Measurements from ENCODE around the gene RAP1GAP. TPM values are rescaled to one million over a fixed set of nuclear protein-coding genes. Genes with fewer than 3 reads are reported as not detected.

RAP1GAP gene
- total RNA-seq, 2 experiments from 2014 or later: not detected

DNA sequence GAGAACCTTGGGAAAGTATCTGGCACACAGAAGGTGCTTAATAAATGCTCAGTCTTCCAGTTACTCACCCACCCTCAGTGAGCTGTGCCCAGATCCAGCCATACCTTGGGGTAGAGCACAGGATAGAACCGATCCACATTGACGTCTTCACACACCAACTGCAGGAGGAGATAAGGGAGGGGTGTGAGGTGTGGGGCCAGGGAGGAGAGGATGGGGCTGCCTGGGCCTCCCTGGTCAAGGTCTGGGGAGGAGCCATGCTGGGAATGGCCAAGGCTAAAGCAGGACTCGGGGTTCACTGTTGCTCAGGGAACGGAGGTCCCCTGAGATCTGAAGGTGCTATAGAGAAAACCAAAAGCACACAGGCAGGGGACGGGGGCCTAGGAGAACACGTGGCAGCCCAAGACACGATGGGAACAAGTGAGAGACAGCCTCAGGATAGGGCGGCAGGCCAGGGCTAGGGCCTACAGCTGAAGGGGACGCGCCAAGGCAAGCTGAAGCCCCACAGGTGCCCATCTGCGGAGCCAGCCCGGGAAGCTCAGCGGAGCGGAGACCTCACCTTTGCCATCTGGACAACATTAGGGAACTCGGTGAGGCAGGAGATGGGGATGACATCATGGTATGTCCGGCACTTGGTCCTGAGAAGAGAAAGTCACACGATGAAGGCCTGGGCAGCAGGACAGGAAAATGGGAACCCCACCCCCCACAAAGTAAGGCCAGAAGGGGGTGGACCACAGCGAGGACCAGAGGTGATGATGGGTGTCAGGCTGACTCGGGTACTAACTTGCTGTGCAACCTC is 55.9 kb downstream of the RAP1GAP start:
- BruUV-seq (replicated peaks): no TSS peak
- no peaks in the 10 kb centered on the region for H3K79me2 ChIP-seq (ENCODE audit: insufficient read depth, low read depth, low read length)
- POLR2A ChIA-PET: interaction anchor here (0.6 kb wide), 1 partner anchor 1118 kb away, joined by 3 read pairs; no protein-coding TSS in a partner anchor
- intact Hi-C loops (cut with micrococcal nuclease; ENCODE audit: unreplicated experiment): no loop called here
- no peaks in the 10 kb centered on the region for H3K9me2 ChIP-seq (ENCODE audit: insufficient read depth, low read length)
- H3K4me3 ChIP-seq (ENCODE audit: low read depth, low read length, poor library complexity, severe bottlenecking): no peak overlapping the region
- H3K36me3 ChIP-seq (ENCODE audit: insufficient read depth, low read length): no peaks in the 10 kb centered on the region
- CTCF ChIA-PET (ENCODE audit: unreplicated experiment): no interaction called here
- no peaks in the 10 kb centered on the region for H4K20me1 ChIP-seq (ENCODE audit: insufficient read depth, low read length)
- H3K4me2 ChIP-seq (ENCODE audit: low read length): no peak overlapping the region
- no peaks in the 10 kb centered on the region for H3K9me3 ChIP-seq (ENCODE audit: low read length)
- no peaks in the 10 kb centered on the region for H3K4me1 ChIP-seq (ENCODE audit: insufficient read depth, low read length, poor library complexity, severe bottlenecking)
- TF ChIP-seq EZH2phosphoT487 (IDR thresholded peaks at IDR 0.05; ENCODE audit: borderline replicate concordance, low read depth, low read length): no peak
- TF ChIP-seq, protein P1, sequence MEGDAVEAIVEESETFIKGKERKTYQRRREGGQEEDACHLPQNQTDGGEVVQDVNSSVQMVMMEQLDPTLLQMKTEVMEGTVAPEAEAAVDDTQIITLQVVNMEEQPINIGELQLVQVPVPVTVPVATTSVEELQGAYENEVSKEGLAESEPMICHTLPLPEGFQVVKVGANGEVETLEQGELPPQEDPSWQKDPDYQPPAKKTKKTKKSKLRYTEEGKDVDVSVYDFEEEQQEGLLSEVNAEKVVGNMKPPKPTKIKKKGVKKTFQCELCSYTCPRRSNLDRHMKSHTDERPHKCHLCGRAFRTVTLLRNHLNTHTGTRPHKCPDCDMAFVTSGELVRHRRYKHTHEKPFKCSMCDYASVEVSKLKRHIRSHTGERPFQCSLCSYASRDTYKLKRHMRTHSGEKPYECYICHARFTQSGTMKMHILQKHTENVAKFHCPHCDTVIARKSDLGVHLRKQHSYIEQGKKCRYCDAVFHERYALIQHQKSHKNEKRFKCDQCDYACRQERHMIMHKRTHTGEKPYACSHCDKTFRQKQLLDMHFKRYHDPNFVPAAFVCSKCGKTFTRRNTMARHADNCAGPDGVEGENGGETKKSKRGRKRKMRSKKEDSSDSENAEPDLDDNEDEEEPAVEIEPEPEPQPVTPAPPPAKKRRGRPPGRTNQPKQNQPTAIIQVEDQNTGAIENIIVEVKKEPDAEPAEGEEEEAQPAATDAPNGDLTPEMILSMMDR (conservative IDR thresholded peaks at IDR 0.05; ENCODE audit: low read length): no peak
- DNase-seq (ENCODE audit: low spot score): no peak
- H3K27ac ChIP-seq (ENCODE audit: low read depth, low read length, poor library complexity, severe bottlenecking): no peak overlapping the region
- H2AFZ ChIP-seq (ENCODE audit: low read length): no peak overlapping the region

DNA sequence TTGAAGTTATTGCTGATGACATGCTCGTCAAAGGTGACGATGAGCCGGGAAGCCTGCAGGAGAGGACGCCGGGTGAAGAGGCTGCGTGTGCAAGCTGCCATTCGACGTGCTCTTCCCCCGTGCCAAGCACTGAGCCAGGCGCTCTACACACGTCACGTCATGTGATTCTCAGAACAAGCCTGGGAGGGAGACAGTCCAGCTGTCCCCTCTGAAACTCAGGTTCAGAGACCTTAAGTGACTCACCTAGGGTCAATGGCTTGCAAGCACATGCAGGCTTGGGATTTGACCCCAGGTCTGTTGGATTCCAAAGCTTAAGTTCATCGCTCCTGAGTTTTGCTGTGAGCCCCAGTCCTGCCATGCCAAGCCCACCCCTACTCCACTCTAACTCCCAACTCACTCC is 57.1 kb downstream of the RAP1GAP start:
- no peaks in the 10 kb centered on the region for H3K79me2 ChIP-seq (ENCODE audit: insufficient read depth, low read depth, low read length)
- H3K4me1 ChIP-seq (ENCODE audit: insufficient read depth, low read length, poor library complexity, severe bottlenecking): peaks cover 6% of the 10 kb centered on the region
- BruUV-seq (replicated peaks): no TSS peak
- H3K27ac ChIP-seq (ENCODE audit: low read depth, low read length, poor library complexity, severe bottlenecking): no peak overlapping the region
- CTCF ChIA-PET (ENCODE audit: unreplicated experiment): no interaction called here
- no peaks in the 10 kb centered on the region for H3K9me2 ChIP-seq (ENCODE audit: insufficient read depth, low read length)
- H3K4me3 ChIP-seq (ENCODE audit: low read depth, low read length, poor library complexity, severe bottlenecking): no peak overlapping the region
- H3K36me3 ChIP-seq (ENCODE audit: insufficient read depth, low read length): no peaks in the 10 kb centered on the region
- TF ChIP-seq, protein P1 (conservative IDR thresholded peaks at IDR 0.05; ENCODE audit: low read length): no peak
- no peak for TF ChIP-seq EZH2phosphoT487 (IDR thresholded peaks at IDR 0.05; ENCODE audit: borderline replicate concordance, low read depth, low read length)
- no peak overlapping the region for H3K4me2 ChIP-seq (ENCODE audit: low read length)
- no peak overlapping the region for H2AFZ ChIP-seq (ENCODE audit: low read length)
- DNase-seq (ENCODE audit: low spot score): no peak
- H3K9me3 ChIP-seq (ENCODE audit: low read length): no peaks in the 10 kb centered on the region
- intact Hi-C loops (cut with micrococcal nuclease; ENCODE audit: unreplicated experiment): no loop called here
- H4K20me1 ChIP-seq (ENCODE audit: insufficient read depth, low read length): no peaks in the 10 kb centered on the region
- POLR2A ChIA-PET: no interaction called here
